Mesenchymal stem cell (in vitro differentiated cells and primary cell): ENCODE data around the gene GNAO1.

ENCODE experiments used
- DNase-seq: peaks from one replicate; pipeline ENCODE4 v3.0.0-alpha.2; 2013
- H2AFZ ChIP-seq: one replicate; pipeline ENCODE4 v1.6.1; 2013; ENCODE audit warnings: low read depth, mild to moderate bottlenecking, control low read depth, inconsistent platforms, low read length, moderate library complexity
- H2AK5ac ChIP-seq: 2 replicates; pipeline ENCODE4 v1.6.1; 2013; ENCODE audit warnings: low read length, moderate library complexity, mild to moderate bottlenecking, inconsistent platforms; ENCODE audit not compliant: severe bottlenecking
- H2BK120ac ChIP-seq: one replicate; pipeline ENCODE4 v1.6.1; 2013; ENCODE audit warnings: low read depth, mild to moderate bottlenecking, inconsistent platforms, low read length, moderate library complexity
- H2BK12ac ChIP-seq, 2 experiments: one replicate each; pipeline ENCODE4 v1.6.1; 2013; ENCODE audit warnings: inconsistent platforms in 2 of 2, low read length in 2 of 2, mild to moderate bottlenecking in 2 of 2, moderate library complexity in 2 of 2, control low read depth in 1 of 2
- H2BK15ac ChIP-seq: one replicate; pipeline ENCODE4 v1.6.1; 2013; ENCODE audit warnings: mild to moderate bottlenecking, low read depth, inconsistent platforms; ENCODE audit not compliant: poor library complexity, severe bottlenecking
- H2BK5ac ChIP-seq: 2 replicates; pipeline ENCODE4 v1.6.1; 2013; ENCODE audit warnings: low read depth, mild to moderate bottlenecking, low read length, control low read depth, inconsistent platforms; ENCODE audit not compliant: poor library complexity, severe bottlenecking
- H3K14ac ChIP-seq, 2 experiments: one replicate each; pipeline ENCODE4 v1.6.1; 2013; ENCODE audit warnings: inconsistent platforms in 2 of 2, low read length in 2 of 2, control low read depth in 1 of 2, mild to moderate bottlenecking in 1 of 2, moderate library complexity in 1 of 2
- H3K18ac ChIP-seq, 2 experiments: one replicate each; pipeline ENCODE4 v1.6.1; 2013; ENCODE audit warnings: inconsistent platforms in 2 of 2, low read length in 2 of 2, control low read depth in 1 of 2, low read depth in 1 of 2, mild to moderate bottlenecking in 1 of 2
- H3K23ac ChIP-seq, 2 experiments: one replicate each; pipeline ENCODE4 v1.6.1; 2013; ENCODE audit warnings: inconsistent platforms in 2 of 2, low read length in 2 of 2, mild to moderate bottlenecking in 2 of 2, moderate library complexity in 2 of 2, control low read depth in 1 of 2
- H3K27ac ChIP-seq: 2 replicates; pipeline ENCODE4 v1.5.1; 2013; ENCODE audit warnings: mild to moderate bottlenecking, moderate library complexity, low read length, control low read depth, inconsistent platforms; ENCODE audit not compliant: poor library complexity, severe bottlenecking
- H3K27me3 ChIP-seq, 2 experiments: 2 replicates each; pipeline versions ENCODE4 v1.6.1 to v1.7.0; 2013; ENCODE audit warnings: low read length in 2 of 2, mild to moderate bottlenecking in 2 of 2, moderate library complexity in 2 of 2, control low read depth in 1 of 2, inconsistent platforms in 1 of 2; ENCODE audit not compliant: control insufficient read depth in 1 of 2, insufficient read depth in 1 of 2
- H3K36me3 ChIP-seq, 2 experiments: 2 replicates each; pipeline versions ENCODE4 v1.6.1 to v1.7.0; 2013; ENCODE audit warnings: low read length in 2 of 2, control low read depth in 1 of 2, inconsistent platforms in 1 of 2, low read depth in 1 of 2, mild to moderate bottlenecking in 1 of 2; ENCODE audit not compliant: insufficient read depth in 2 of 2, control insufficient read depth in 1 of 2
- H3K4ac ChIP-seq, 2 experiments: one replicate each; pipeline ENCODE4 v1.6.1; 2013; ENCODE audit warnings: inconsistent platforms in 2 of 2, low read length in 2 of 2, mild to moderate bottlenecking in 2 of 2, moderate library complexity in 2 of 2, control low read depth in 1 of 2, low read depth in 1 of 2
- H3K4me1 ChIP-seq: 2 replicates; pipeline ENCODE4 v1.6.1; 2013; ENCODE audit warnings: low read depth, low read length, control low read depth; ENCODE audit not compliant: control insufficient read depth, insufficient read depth
- H3K4me2 ChIP-seq: 2 replicates; pipeline ENCODE4 v1.6.1; 2013; ENCODE audit warnings: low read length, mild to moderate bottlenecking, inconsistent platforms; ENCODE audit not compliant: poor library complexity, severe bottlenecking
- H3K4me3 ChIP-seq, 2 experiments: 2 replicates each; pipeline versions ENCODE4 v1.5.1 to v1.7.0; 2013; ENCODE audit warnings: low read length in 2 of 2, mild to moderate bottlenecking in 2 of 2, control low read depth in 1 of 2, low read depth in 1 of 2; ENCODE audit not compliant: insufficient read depth in 1 of 2
- H3K79me1 ChIP-seq: replicated peaks from 2 replicates; pipeline ENCODE4 v1.6.1; 2013; ENCODE audit warnings: mild to moderate bottlenecking, control low read depth, low read length, inconsistent platforms; ENCODE audit not compliant: poor library complexity, severe bottlenecking
- H3K9ac ChIP-seq: 2 replicates; pipeline ENCODE4 v1.7.0; 2013; ENCODE audit warnings: mild to moderate bottlenecking, low read length, moderate library complexity
- H3K9me3 ChIP-seq: 2 replicates; pipeline ENCODE4 v1.7.0; 2013; ENCODE audit warnings: mild to moderate bottlenecking, low read length; ENCODE audit not compliant: control insufficient read depth
- H4K8ac ChIP-seq: one replicate; pipeline ENCODE4 v1.6.1; 2013; ENCODE audit warnings: inconsistent platforms, mild to moderate bottlenecking, low read length, moderate library complexity
- H4K91ac ChIP-seq: one replicate; pipeline ENCODE4 v1.6.1; 2013; ENCODE audit warnings: mild to moderate bottlenecking, low read length, inconsistent platforms
- WGBS: methylation state at CpG from one replicate; pipeline ENCODE4 v1.1.7; 2013; ENCODE audit warnings: mixed read lengths; 5-methylcytosine and 5-hydroxymethylcytosine counted together

The GNAO1 gene

DNA sequence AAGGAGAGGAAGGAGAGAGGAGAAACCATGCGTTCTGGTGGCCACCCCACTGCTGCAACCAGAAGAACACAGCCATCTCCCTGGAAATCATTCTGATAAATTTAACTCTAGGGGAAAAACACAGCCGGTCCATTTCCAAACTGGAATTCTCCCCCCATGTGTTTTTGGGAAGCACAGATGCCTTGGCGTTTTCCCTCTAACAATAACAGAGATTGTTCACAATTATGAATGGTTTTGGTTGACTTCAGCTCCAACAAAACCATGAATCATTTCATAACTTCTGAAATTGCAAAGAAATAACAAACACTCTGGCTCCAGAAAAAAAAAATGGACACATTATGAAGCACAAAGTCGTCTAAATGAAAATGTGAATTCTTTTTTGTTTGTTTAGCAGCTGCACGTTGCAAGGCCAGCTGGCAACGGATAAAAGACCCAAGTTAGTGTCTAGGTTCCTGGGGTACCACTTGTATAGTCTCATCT, 46.2 kb downstream of the GNAO1 start:
- Histone ChIP-seq H4K91ac (no peak overlapping the region), H3K27me3 (peaks cover 14 to 15% of the 10 kb centered on the region in 2 experiments), H4K8ac (no peak overlapping the region), H3K4me2 (no peak overlapping the region), H3K27ac (no peak overlapping the region), H3K4me3 (no peak overlapping the region), H3K14ac (no peak overlapping the region), H3K4ac (no peak overlapping the region), H3K9me3 (no peaks in the 10 kb centered on the region), H3K18ac (no peak overlapping the region), H2BK15ac (no peak overlapping the region), H2AK5ac (no peak overlapping the region), H2AFZ (no peak overlapping the region), H2BK12ac (no peak overlapping the region), H2BK5ac (no peak overlapping the region), H3K4me1 (no peaks in the 10 kb centered on the region), H3K9ac (no peak overlapping the region), H3K36me3 (no peaks in the 10 kb centered on the region), H3K23ac (no peak overlapping the region), H2BK120ac (no peak overlapping the region), H3K79me1 (no peaks in the 10 kb centered on the region)
- 84% methylated on average over 5 of the region's 6 CpGs for WGBS
- DNase-seq = no peak

GRCh38 chr16:56238188-56238587, 46.9 kb downstream of the GNAO1 start:
- no peaks in the 10 kb centered on the region for H3K79me1 ChIP-seq
- no peak overlapping the region for H2AFZ ChIP-seq
- no peak overlapping the region for H2BK12ac ChIP-seq
- H3K36me3 ChIP-seq = no peaks in the 10 kb centered on the region
- peaks cover 14 to 15% of the 10 kb centered on the region in 2 experiments for H3K27me3 ChIP-seq
- H3K4me3 ChIP-seq = no peak overlapping the region
- no peak overlapping the region for H2AK5ac ChIP-seq
- WGBS = 37% methylated on average over 3 of the region's 3 CpGs
- H4K91ac ChIP-seq = no peak overlapping the region
- H3K27ac ChIP-seq = no peak overlapping the region
- H2BK5ac ChIP-seq = no peak overlapping the region
- no peaks in the 10 kb centered on the region for H3K4me1 ChIP-seq
- H3K4ac ChIP-seq = no peak overlapping the region
- no peak overlapping the region for H4K8ac ChIP-seq
- no peak overlapping the region for H3K14ac ChIP-seq
- no peak overlapping the region for H3K9ac ChIP-seq
- no peak overlapping the region for H2BK120ac ChIP-seq
- no peak overlapping the region for H3K23ac ChIP-seq
- H2BK15ac ChIP-seq = no peak overlapping the region
- DNase-seq = no peak
- no peak overlapping the region for H3K4me2 ChIP-seq
- no peaks in the 10 kb centered on the region for H3K9me3 ChIP-seq
- H3K18ac ChIP-seq = no peak overlapping the region

DNA sequence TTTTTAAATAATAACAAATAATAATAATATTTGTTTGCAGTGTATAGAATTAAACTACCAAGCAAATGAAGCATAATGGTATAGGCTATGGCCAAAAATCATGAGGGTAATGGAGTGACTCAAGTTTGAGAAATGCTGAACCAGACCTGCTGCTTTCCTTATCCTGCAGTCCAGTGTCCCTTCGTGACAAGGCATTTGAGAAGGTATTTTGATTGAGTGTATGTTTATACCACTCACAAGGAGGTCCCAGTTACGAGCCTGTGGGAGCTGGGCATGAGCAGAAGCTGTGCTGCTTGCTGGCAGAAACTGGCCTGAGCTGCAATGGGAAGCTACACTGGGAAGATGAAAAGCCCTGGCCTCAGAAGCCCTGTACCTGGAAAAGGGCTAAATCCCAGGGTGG, 50.3 kb downstream of the GNAO1 start:
- Histone ChIP-seq H2AK5ac (no peak overlapping the region), H3K9ac (no peak overlapping the region), H3K23ac (no peak overlapping the region), H2BK5ac (no peak overlapping the region), H2AFZ (no peak overlapping the region), H2BK12ac (no peak overlapping the region), H3K27me3 (peaks cover 6 to 10% of the 10 kb centered on the region in 2 experiments), H3K79me1 (no peaks in the 10 kb centered on the region), H3K36me3 (no peaks in the 10 kb centered on the region), H3K4me1 (peaks cover 12% of the 10 kb centered on the region), H2BK120ac (no peak overlapping the region), H3K27ac (no peak overlapping the region), H2BK15ac (no peak overlapping the region), H3K4me2 (no peak overlapping the region), H3K14ac (no peak overlapping the region), H4K91ac (no peak overlapping the region), H3K9me3 (no peaks in the 10 kb centered on the region), H4K8ac (no peak overlapping the region), H3K4ac (no peak overlapping the region), H3K18ac (no peak overlapping the region), H3K4me3 (no peak overlapping the region)
- DNase-seq = peak; percentile 34
- 12% methylated on average over 2 of the region's 2 CpGs for WGBS

- H3K14ac ChIP-seq = no peak overlapping the region
- H3K4me2 ChIP-seq = no peak overlapping the region
- H2AFZ ChIP-seq = no peak overlapping the region
- no peak overlapping the region for H3K18ac ChIP-seq
- H3K27ac ChIP-seq = no peak overlapping the region
- H4K91ac ChIP-seq = no peak overlapping the region
- H2BK15ac ChIP-seq = no peak overlapping the region
- H3K4me1 ChIP-seq = peaks cover 14% of the 10 kb centered on the region
- H3K27me3 ChIP-seq = peaks cover 4 to 6% of the 10 kb centered on the region in 2 experiments
- no peaks in the 10 kb centered on the region for H3K9me3 ChIP-seq
- H3K23ac ChIP-seq = no peak overlapping the region
- no peak overlapping the region for H4K8ac ChIP-seq
- H2AK5ac ChIP-seq = no peak overlapping the region
- H3K79me1 ChIP-seq = no peaks in the 10 kb centered on the region
- no peaks in the 10 kb centered on the region for H3K36me3 ChIP-seq
- no peak overlapping the region for H3K4me3 ChIP-seq
- WGBS = no CpG with 5 or more reads among the region's 4 CpGs
- no peak overlapping the region for H2BK120ac ChIP-seq
- DNase-seq = no peak
- H2BK12ac ChIP-seq = no peak overlapping the region
- H3K9ac ChIP-seq = no peak overlapping the region
- no peak overlapping the region for H2BK5ac ChIP-seq
- H3K4ac ChIP-seq = no peak overlapping the region
These were observed 51.5 kb downstream of the GNAO1 start for GRCh38 chr16:56242740-56243139.
